Activated CD4-positive, alpha-beta memory T cell treated with anti-CD3 and anti-CD28 coated beads, Interleukin-2, amount 10 ng/mL, durations not matched to agents 7 days and 5 days (primary cell): ENCODE results near the gene IMMP2L. TPM values are rescaled to one million over a fixed set of nuclear protein-coding genes. Genes with fewer than 3 reads are reported as not detected.

ENCODE experiments used
- CTCF ChIA-PET: fragments of 350-600 bp; sonication (Branson Sonifier 250); formaldehyde crosslinking; loops from one replicate; lab custom pipeline; 2021; ENCODE audit warnings: antibody characterized with exemption, inconsistent platforms; lab: Charles Lee
- POLR2A ChIA-PET: fragments of 350-600 bp; sonication (Branson Sonifier 250); formaldehyde crosslinking; loops from one replicate; lab custom pipeline; 2021; ENCODE audit warnings: antibody characterized with exemption; lab: Charles Lee
- DNase-seq: peaks from one replicate; pipeline ENCODE4 v3.0.0-alpha.2; 2020
- H3K27ac Mint-ChIP-seq: one replicate; pipeline ENCODE4 v1.8.0; 2021; ENCODE audit warnings: mild to moderate bottlenecking, mixed read lengths
- H3K27me3 Mint-ChIP-seq: one replicate; pipeline ENCODE4 v1.8.0; 2021; ENCODE audit warnings: mixed read lengths
- H3K36me3 Mint-ChIP-seq: one replicate; pipeline ENCODE4 v1.8.0; 2021; ENCODE audit warnings: low read depth, mixed read lengths
- H3K4me1 Mint-ChIP-seq: one replicate; pipeline ENCODE4 v1.8.0; 2021; ENCODE audit warnings: mixed read lengths
- H3K4me3 Mint-ChIP-seq: one replicate; pipeline ENCODE4 v1.8.0; 2021; ENCODE audit warnings: mild to moderate bottlenecking, mixed read lengths
- H3K9me3 Mint-ChIP-seq: one replicate; pipeline ENCODE4 v1.8.0; 2021; ENCODE audit warnings: mixed read lengths
- total RNA-seq, 2 experiments: library from RNA; stranded (reverse); gene quantifications; one replicate each; pipeline ENCODE4 v1.2.3, GENCODE V29; 2021

Gene IMMP2L
- total RNA-seq, 2 experiments from 2014 or later: 5.9 to 7.6 TPM

- Mint-ChIP-seq H3K4me1 (no peaks in the 10 kb centered on the region), H3K4me3 (no peak overlapping the region), H3K9me3 (no peaks in the 10 kb centered on the region), H3K27me3 (no peaks in the 10 kb centered on the region), H3K27ac (no peak overlapping the region), H3K36me3 (no peaks in the 10 kb centered on the region)
- CTCF ChIA-PET: no interaction called here
- no peak for DNase-seq
- POLR2A ChIA-PET: no interaction called here
These were observed 25.2 kb downstream of the IMMP2L start for GRCh38 chr7:111537134-111537533.

- Mint-ChIP-seq H3K27me3 (no peaks in the 10 kb centered on the region), H3K4me3 (no peak overlapping the region), H3K36me3 (no peaks in the 10 kb centered on the region), H3K9me3 (no peaks in the 10 kb centered on the region), H3K27ac (no peak overlapping the region), H3K4me1 (no peaks in the 10 kb centered on the region)
- POLR2A ChIA-PET: no interaction called here
- CTCF ChIA-PET: no interaction called here
- no peak for DNase-seq
These were observed 27.0 kb downstream of the IMMP2L start for GRCh38 chr7:111535142-111535870.

GRCh38 chr7:111532625-111533024, 29.7 kb downstream of the IMMP2L start:
- DNase-seq: no peak
- ChIA-PET POLR2A (no interaction called here), CTCF (no interaction called here)
- no peaks in the 10 kb centered on the region for H3K36me3 Mint-ChIP-seq
- H3K9me3 Mint-ChIP-seq: no peaks in the 10 kb centered on the region
- H3K4me3 Mint-ChIP-seq: no peak overlapping the region
- peaks cover 4% of the 10 kb centered on the region for H3K4me1 Mint-ChIP-seq
- H3K27me3 Mint-ChIP-seq: no peaks in the 10 kb centered on the region
- no peak overlapping the region for H3K27ac Mint-ChIP-seq

GRCh38 chr7:111531993-111532392, 30.3 kb downstream of the IMMP2L start:
- H3K9me3 Mint-ChIP-seq: no peaks in the 10 kb centered on the region
- CTCF ChIA-PET: no interaction called here
- no peak overlapping the region for H3K27ac Mint-ChIP-seq
- no peak overlapping the region for H3K4me3 Mint-ChIP-seq
- H3K36me3 Mint-ChIP-seq: no peaks in the 10 kb centered on the region
- peaks cover 4% of the 10 kb centered on the region for H3K4me1 Mint-ChIP-seq
- no peaks in the 10 kb centered on the region for H3K27me3 Mint-ChIP-seq
- DNase-seq: no peak
- POLR2A ChIA-PET: no interaction called here

- POLR2A ChIA-PET: no interaction called here
- H3K9me3 Mint-ChIP-seq: no peaks in the 10 kb centered on the region
These were observed 32.0 kb downstream of the IMMP2L start for GRCh38 chr7:111530356-111530668.

GRCh38 chr7:111529507-111530355, 32.6 kb downstream of the IMMP2L start:
- H3K4me1 Mint-ChIP-seq: peaks cover 4% of the 10 kb centered on the region
- H3K27me3 Mint-ChIP-seq: no peaks in the 10 kb centered on the region
- DNase-seq: no peak
- H3K27ac Mint-ChIP-seq: no peak overlapping the region
- ChIA-PET CTCF (no interaction called here), POLR2A (no interaction called here)
- no peak overlapping the region for H3K4me3 Mint-ChIP-seq
- no peaks in the 10 kb centered on the region for H3K36me3 Mint-ChIP-seq
- no peaks in the 10 kb centered on the region for H3K9me3 Mint-ChIP-seq

More at GRCh38 chr7:111530356-111530668, 32.0 kb downstream of the IMMP2L start:
- Mint-ChIP-seq H3K27ac (no peak overlapping the region), H3K36me3 (no peaks in the 10 kb centered on the region), H3K27me3 (no peaks in the 10 kb centered on the region), H3K4me1 (peaks cover 4% of the 10 kb centered on the region), H3K4me3 (no peak overlapping the region)
- CTCF ChIA-PET: no interaction called here
- no peak for DNase-seq

GRCh38 chr7:111528331-111528730, 34.0 kb downstream of the IMMP2L start:
- DNase-seq: no peak
- H3K4me3 Mint-ChIP-seq: no peak overlapping the region
- POLR2A ChIA-PET: interaction anchor here (1.2 kb wide), 1 partner anchor 34 kb away, joined by 4 read pairs; the partner anchor contains the start of gene IMMP2L
- CTCF ChIA-PET: no interaction called here
- H3K36me3 Mint-ChIP-seq: no peaks in the 10 kb centered on the region
- no peaks in the 10 kb centered on the region for H3K9me3 Mint-ChIP-seq
- H3K4me1 Mint-ChIP-seq: peaks cover 4% of the 10 kb centered on the region
- H3K27ac Mint-ChIP-seq: no peak overlapping the region
- H3K27me3 Mint-ChIP-seq: no peaks in the 10 kb centered on the region

GRCh38 chr7:111527545-111527944, 34.7 kb downstream of the IMMP2L start:
- Mint-ChIP-seq H3K27ac (no peak overlapping the region), H3K4me1 (peaks cover 4% of the 10 kb centered on the region), H3K9me3 (no peaks in the 10 kb centered on the region), H3K27me3 (no peaks in the 10 kb centered on the region), H3K36me3 (no peaks in the 10 kb centered on the region), H3K4me3 (no peak overlapping the region)
- ChIA-PET CTCF (no interaction called here), POLR2A (no interaction called here)
- DNase-seq: no peak

GRCh38 chr7:111525100-111525499, 37.2 kb downstream of the IMMP2L start:
- Mint-ChIP-seq H3K36me3 (no peaks in the 10 kb centered on the region), H3K9me3 (no peaks in the 10 kb centered on the region), H3K27me3 (no peaks in the 10 kb centered on the region), H3K4me3 (no peak overlapping the region), H3K4me1 (peaks cover 4% of the 10 kb centered on the region), H3K27ac (no peak overlapping the region)
- ChIA-PET POLR2A (no interaction called here), CTCF (no interaction called here)
- no peak for DNase-seq

- Mint-ChIP-seq H3K27me3 (no peaks in the 10 kb centered on the region), H3K27ac (no peak overlapping the region), H3K4me1 (no peaks in the 10 kb centered on the region), H3K4me3 (no peak overlapping the region), H3K9me3 (no peaks in the 10 kb centered on the region), H3K36me3 (no peaks in the 10 kb centered on the region)
- ChIA-PET CTCF (no interaction called here), POLR2A (no interaction called here)
- DNase-seq: no peak
These were observed 40.6 kb downstream of the IMMP2L start for GRCh38 chr7:111521660-111522059.

- ChIA-PET POLR2A (no interaction called here), CTCF (no interaction called here)
- Mint-ChIP-seq H3K27me3 (no peaks in the 10 kb centered on the region), H3K4me3 (no peak overlapping the region), H3K27ac (no peak overlapping the region), H3K9me3 (no peaks in the 10 kb centered on the region), H3K4me1 (no peaks in the 10 kb centered on the region), H3K36me3 (no peaks in the 10 kb centered on the region)
- DNase-seq: no peak
These were observed 44.0 kb downstream of the IMMP2L start for GRCh38 chr7:111518264-111518663.

GRCh38 chr7:111517549-111517951, 44.7 kb downstream of the IMMP2L start:
- Mint-ChIP-seq H3K9me3 (no peaks in the 10 kb centered on the region), H3K27me3 (no peaks in the 10 kb centered on the region), H3K4me3 (no peak overlapping the region), H3K4me1 (no peaks in the 10 kb centered on the region), H3K36me3 (no peaks in the 10 kb centered on the region), H3K27ac (no peak overlapping the region)
- CTCF ChIA-PET: no interaction called here
- no peak for DNase-seq
- POLR2A ChIA-PET: no interaction called here

GRCh38 chr7:111516612-111517011, 45.7 kb downstream of the IMMP2L start:
- Mint-ChIP-seq H3K27me3 (no peaks in the 10 kb centered on the region), H3K27ac (no peak overlapping the region), H3K36me3 (no peaks in the 10 kb centered on the region), H3K4me1 (no peaks in the 10 kb centered on the region), H3K9me3 (no peaks in the 10 kb centered on the region), H3K4me3 (no peak overlapping the region)
- CTCF ChIA-PET: no interaction called here
- POLR2A ChIA-PET: no interaction called here
- DNase-seq: no peak

- Mint-ChIP-seq H3K9me3 (no peaks in the 10 kb centered on the region), H3K4me3 (no peak overlapping the region), H3K4me1 (no peaks in the 10 kb centered on the region), H3K27ac (no peak overlapping the region), H3K36me3 (no peaks in the 10 kb centered on the region), H3K27me3 (no peaks in the 10 kb centered on the region)
- DNase-seq: no peak
- POLR2A ChIA-PET: no interaction called here
- CTCF ChIA-PET: no interaction called here
These were observed 48.7 kb downstream of the IMMP2L start for GRCh38 chr7:111513566-111513965.
